Esophagus squamous epithelium (tissue), 5 donors: ENCODE results near the gene FRYL. TPM values are rescaled to one million over a fixed set of nuclear protein-coding genes. Genes with fewer than 3 reads are reported as not detected.

Experiments used
- DNase-seq: peaks from one replicate; lab custom pipeline; 2025; lab: John Stamatoyannopoulos, UW
- H3K27ac ChIP-seq, 4 donors: fragments of 200-600 bp; sonication (generic); one replicate each; pipeline ENCODE4 v1.5.1; 2016 to 2019; ENCODE audit warnings: mild to moderate bottlenecking in 1 of 4
- H3K27me3 ChIP-seq, 4 donors: fragments of 200-600 bp; sonication (generic); 1 replicate in 3 of 4; 2 replicates in 1 of 4; pipeline versions ENCODE4 v1.5.1 to v1.6.0; 2017 to 2021; ENCODE audit warnings: antibody characterized with exemption in 1 of 4
- H3K36me3 ChIP-seq, 3 donors: fragments of 200-600 bp; sonication (generic); one replicate each; pipeline ENCODE4 v1.5.1; 2016 to 2019
- H3K4me1 ChIP-seq, 3 donors: fragments of 200-600 bp; sonication (generic); one replicate each; pipeline ENCODE4 v1.5.1; 2017 to 2019
- H3K4me3 ChIP-seq, 4 donors: fragments of 200-600 bp; sonication (generic); 1 replicate in 3 of 4; 2 replicates in 1 of 4; pipeline ENCODE4 v1.5.1; 2016 to 2019; ENCODE audit warnings: mild to moderate bottlenecking in 2 of 4, moderate library complexity in 1 of 4
- H3K9me3 ChIP-seq, 3 donors: fragments of 200-600 bp; sonication (generic); one replicate each; pipeline ENCODE4 v1.5.1; 2016 to 2019
- CTCF ChIP-seq, 6 experiments: fragments of 450-650 bp in 4 of 6; fragments of 200-600 bp in 2 of 6; sonication (generic) in 2 of 6; IDR thresholded peaks; one replicate each; pipeline ENCODE4 v1.5.1; 2016 to 2019; ENCODE audit warnings: antibody characterized with exemption in 6 of 6, mild to moderate bottlenecking in 4 of 6, moderate library complexity in 4 of 6
- POLR2A ChIP-seq, 4 donors: fragments of 450-650 bp; IDR thresholded peaks; one replicate each; pipeline ENCODE4 v1.6.1; 2017; ENCODE audit warnings: antibody characterized with exemption in 4 of 4, mild to moderate bottlenecking in 4 of 4, moderate library complexity in 3 of 4
- WGBS, 2 donors: methylation state at CpG; one replicate each; pipeline ENCODE4 v1.1.5; 2018; 5-methylcytosine and 5-hydroxymethylcytosine counted together
- intact Hi-C: fragments of 100-400 bp; cut with DNase I; formaldehyde crosslinking; loops from one replicate; pipeline ENCODE4 v1.15.0; 2022
- total RNA-seq, 4 donors: library from RNA; depleted of rRNA; stranded (reverse); fragments of >200 nt; gene quantifications; one replicate each; pipeline ENCODE4 v1.1.0, GENCODE V29; 2016
- donor health status: DM: yes; HTN: yes; CAD: no.

Gene FRYL
- total RNA-seq, 4 donors from 2014 or later = 26.1 to 69.6 (median 38.1) TPM

- 56 to 61% methylated on average over 1 of the region's 1 CpG for WGBS, 2 donors
- no peak for DNase-seq
- Histone ChIP-seq H3K27ac (no peak overlapping the region), H3K4me1 (peaks cover 0 to 26% (median 6%) of the 10 kb centered on the region in 3 donors), H3K36me3 (peaks cover 0 to 5% (median 0%) of the 10 kb centered on the region in 3 donors), H3K9me3 (no peaks in the 10 kb centered on the region), H3K27me3 (no peaks in the 10 kb centered on the region), H3K4me3 (no peak overlapping the region)
- intact Hi-C loops = no loop called here
- TF ChIP-seq POLR2A (IDR thresholded peaks at IDR 0.05) (no peak), CTCF (IDR thresholded peaks at IDR 0.05) (no peak)
Measured at GRCh38 chr4:48636911-48637310, 143.2 kb downstream of the FRYL start.

GRCh38 chr4:48635980-48636379 is 144.1 kb downstream of the FRYL start:
- DNase-seq = no peak
- no peaks in the 10 kb centered on the region for H3K27me3 ChIP-seq
- H3K4me3 ChIP-seq = no peak overlapping the region
- no peak overlapping the region for H3K27ac ChIP-seq
- H3K4me1 ChIP-seq = peaks cover 0 to 20% (median 6%) of the 10 kb centered on the region in 3 donors
- intact Hi-C loops = no loop called here
- H3K9me3 ChIP-seq = no peaks in the 10 kb centered on the region
- WGBS, 2 donors = 36% methylated on average over 2 of the region's 2 CpGs
- H3K36me3 ChIP-seq = peaks cover 0 to 5% (median 0%) of the 10 kb centered on the region in 3 donors
- TF ChIP-seq POLR2A (IDR thresholded peaks at IDR 0.05) = no peak
- no peak for TF ChIP-seq CTCF (IDR thresholded peaks at IDR 0.05)

GRCh38 chr4:48635310-48635709 is 144.8 kb downstream of the FRYL start:
- Histone ChIP-seq H3K9me3 (no peaks in the 10 kb centered on the region), H3K36me3 (peaks cover 0 to 5% (median 0%) of the 10 kb centered on the region in 3 donors), H3K27ac (no peak overlapping the region), H3K27me3 (no peaks in the 10 kb centered on the region), H3K4me3 (no peak overlapping the region), H3K4me1 (peaks cover 0 to 15% (median 6%) of the 10 kb centered on the region in 3 donors)
- DNase-seq = no peak
- intact Hi-C loops = no loop called here
- no peak for TF ChIP-seq POLR2A (IDR thresholded peaks at IDR 0.05)
- 74 to 81% methylated on average over 3 of the region's 3 CpGs for WGBS, 2 donors

- Histone ChIP-seq H3K27ac (no peak overlapping the region), H3K4me3 (no peak overlapping the region), H3K27me3 (no peaks in the 10 kb centered on the region), H3K4me1 (peaks cover 0 to 15% (median 6%) of the 10 kb centered on the region in 3 donors), H3K36me3 (peaks cover 0 to 5% (median 0%) of the 10 kb centered on the region in 3 donors), H3K9me3 (no peaks in the 10 kb centered on the region)
- intact Hi-C loops = no loop called here
- DNase-seq = no peak
- TF ChIP-seq POLR2A (IDR thresholded peaks at IDR 0.05) = no peak
- TF ChIP-seq CTCF (IDR thresholded peaks at IDR 0.05) = no peak
- WGBS, 2 donors = 71 to 85% methylated on average over 2 of the region's 2 CpGs
Measured at GRCh38 chr4:48634688-48635308, 145.3 kb downstream of the FRYL start.

GRCh38 chr4:48633657-48634056 is 146.4 kb downstream of the FRYL start:
- Histone ChIP-seq H3K9me3 (no peaks in the 10 kb centered on the region), H3K4me1 (peaks cover 0 to 15% (median 6%) of the 10 kb centered on the region in 3 donors), H3K27ac (no peak overlapping the region), H3K36me3 (peaks cover 0 to 5% (median 0%) of the 10 kb centered on the region in 3 donors), H3K27me3 (no peaks in the 10 kb centered on the region), H3K4me3 (no peak overlapping the region)
- 100% methylated on average over 1 of the region's 1 CpG for WGBS, 2 donors
- DNase-seq = no peak
- TF ChIP-seq CTCF (IDR thresholded peaks at IDR 0.05) (no peak), POLR2A (IDR thresholded peaks at IDR 0.05) (no peak)
- intact Hi-C loops = no loop called here
